Heart right ventricle (tissue), 16 donors: ENCODE measurements around the gene RBM45. TPM values are rescaled to one million over a fixed set of nuclear protein-coding genes. Genes with fewer than 3 reads are reported as not detected.

ENCODE experiments used
- ATAC-seq, 8 donors: fragments of 200-7000 bp; cut with Tn5 transposase; one replicate each; pipeline ENCODE4 v1.9.1; 2020; ENCODE audit warnings: mild to moderate bottlenecking in 8 of 8, moderate library complexity in 8 of 8, moderate number of reproducible peaks in 1 of 8
- DNase-seq, 2 donors: peaks; one replicate each; pipeline ENCODE4 v3.0.0-alpha.2; 2020
- H3K27ac ChIP-seq, 10 donors: fragments of 200-600 bp; sonication (generic) in 2 of 10; one replicate each; pipeline versions ENCODE4 v1.5.0 to v1.8.0; 2020 to 2022; ENCODE audit warnings: mild to moderate bottlenecking in 3 of 10
- H3K27me3 ChIP-seq, 7 donors: fragments of 200-600 bp; one replicate each; pipeline ENCODE4 v1.8.0; 2021 to 2022; ENCODE audit warnings: mild to moderate bottlenecking in 2 of 7
- H3K36me3 ChIP-seq, 9 donors: fragments of 200-600 bp; sonication (generic) in 1 of 9; one replicate each; pipeline versions ENCODE4 v1.5.0 to v1.8.0; 2020 to 2022; ENCODE audit warnings: mild to moderate bottlenecking in 2 of 9
- H3K4me1 ChIP-seq, 9 donors: fragments of 200-600 bp; sonication (generic) in 1 of 9; one replicate each; pipeline versions ENCODE4 v1.5.0 to v1.8.0; 2020 to 2022; ENCODE audit warnings: mild to moderate bottlenecking in 4 of 9
- H3K4me3 ChIP-seq, 10 donors: fragments of 200-600 bp; sonication (generic) in 2 of 10; one replicate each; pipeline versions ENCODE4 v1.5.0 to v1.8.0; 2020 to 2022; ENCODE audit warnings: mild to moderate bottlenecking in 7 of 10, moderate library complexity in 2 of 10
- H3K9me3 ChIP-seq, 11 donors: fragments of 200-600 bp in 10 of 11; sonication (generic) in 2 of 11; one replicate each; pipeline versions ENCODE4 v1.5.0 to v1.8.0; 2013 to 2022; ENCODE audit warnings: mild to moderate bottlenecking in 2 of 11, control low read depth in 1 of 11, moderate library complexity in 1 of 11
- CTCF ChIP-seq, 9 donors: fragments of 200-600 bp; sonication (generic) in 2 of 9; IDR thresholded peaks; one replicate each; pipeline versions ENCODE4 v1.5.0 to v1.8.0; 2021 to 2022; ENCODE audit warnings: antibody characterized with exemption in 9 of 9, mild to moderate bottlenecking in 5 of 9, moderate library complexity in 1 of 9
- WGBS, 2 donors: extraction: QIAGEN DNeasy Blood & Tissue Kit; methylation state at CpG; one replicate each; pipeline ENCODE4 v1.1.7; 2013; ENCODE audit warnings: inconsistent platforms in 1 of 2; 5-methylcytosine and 5-hydroxymethylcytosine counted together
- intact Hi-C, 10 donors: fragments of 100-400 bp; cut with DNase I; formaldehyde crosslinking; loops; one replicate each; pipeline versions ENCODE4 v1.11.1 to v1.14.2; 2022
- polyA plus RNA-seq, 2 donors: library from polyadenylated mRNA; stranded (reverse); fragments of 200-250 nt; gene quantifications; one replicate each; pipeline ENCODE4 v1.2.3, GENCODE V29; 2013
- total RNA-seq, 10 donors: library from RNA; stranded (reverse); fragmentation: NEBNext Ultra II Directional in 3 of 10; extraction: Animal tissue kit (Norgen Biotek cat#: 25700) in 3 of 10; gene quantifications; one replicate each; pipeline versions ENCODE4 v1.2.1 to v1.2.4, GENCODE V29; 2021 to 2023
- donor health status: Arrhythmogenic right ventricular cardiomyopathy.
- donor health status: ischemic (EF 13 %, LVEDD 7.1; RV severe dilation, severe dysfunction).
- donor health status: healthy with polysubstance abuse.
- donor health status: DM: no; HTN: yes; CAD: no.
- donor health status: DM: no; HTN: no; CAD: no.
- donor health status: ischemic (EF 25% LVEDD 6.9; RV normal size, moderate dysfunction).
- donor health status: ischemic (EF 25% LVEDD 5.7; RV mildly dilated, moderate dysfunction).
- donor health status: healthy.
- donor health status: DM: yes; HTN: yes; CAD: no.
- donor health status: Ischemic cardiomyopathy.
- donor health status: ischemic (EF 35%, LVEDD 5.7; RV mildly dilated, moderate dysfunction).
- donor health status: nonischemic (EF 11% LVEDD 7.7; RV severe dilation, severe dysfunction).
- donor health status: DM: yes; HTN: yes; CAD: no.
- donor health status: PGD.
- donor health status: ischemic (EF 29% LVEDD 5.4; RV normal size, mild dysfunction).
- donor health status: nonischemic (EF 23%, LVEDD 6.1; RV moderate dilation, normal function).

RBM45 gene
- total and polyA plus RNA-seq, 12 donors: 4.4 to 13.7 (median 5.9) TPM

DNA sequence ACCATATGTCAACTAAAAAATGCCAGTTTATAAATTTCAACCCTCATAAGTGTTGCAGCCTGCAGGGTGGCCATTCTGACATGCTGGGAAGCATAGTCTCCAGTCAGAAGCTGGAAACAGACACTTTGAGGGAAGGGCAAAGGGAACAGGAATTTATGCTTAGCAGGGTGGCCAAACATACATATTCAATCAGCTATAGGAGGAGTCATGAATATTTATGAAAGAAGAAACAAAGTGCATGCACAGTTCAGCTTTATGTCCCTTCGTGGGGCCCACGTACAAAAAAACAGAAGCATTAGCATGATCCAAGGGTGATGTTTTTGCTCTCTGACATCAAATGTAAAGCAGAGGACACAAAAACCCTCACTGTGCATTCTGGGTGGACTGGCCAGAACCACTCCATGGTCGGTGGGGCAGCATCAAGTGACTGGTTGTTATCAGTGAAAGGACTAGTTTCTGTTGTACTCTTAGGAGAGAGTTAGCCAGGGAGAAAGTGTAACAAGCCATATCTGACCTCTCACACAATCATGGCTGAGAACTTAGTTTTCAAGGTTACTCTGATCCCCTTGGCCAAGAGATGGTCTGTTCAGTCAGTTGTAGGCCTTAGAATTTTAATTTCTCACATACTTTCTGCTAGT is 29.7 kb upstream of the RBM45 start:
- H3K27ac ChIP-seq: no peak overlapping the region
- 67% methylated on average over 3 of the region's 3 CpGs for WGBS, 2 donors

GRCh38 chr2:178084273-178084672 is 28.0 kb upstream of the RBM45 start:
- intact Hi-C loops: no loop called here
- Histone ChIP-seq H3K4me1 (no peaks in the 10 kb centered on the region), H3K9me3 (peaks cover 0 to 10% (median 0%) of the 10 kb centered on the region in 11 donors), H3K27me3 (peaks cover 0 to 3% (median 0%) of the 10 kb centered on the region in 7 donors), H3K36me3 (no peaks in the 10 kb centered on the region), H3K27ac (no peak overlapping the region), H3K4me3 (no peak overlapping the region)
- no peak for ATAC-seq
- no peak for DNase-seq
- TF ChIP-seq CTCF (IDR thresholded peaks at IDR 0.05): no peak
- 85 to 87% methylated on average over 3 of the region's 3 CpGs for WGBS, 2 donors

More for the DNA sequence above, 29.7 kb upstream of the RBM45 start:
- no peak for TF ChIP-seq CTCF (IDR thresholded peaks at IDR 0.05)
- Histone ChIP-seq H3K4me1 (no peaks in the 10 kb centered on the region), H3K4me3 (no peak overlapping the region), H3K27me3 (peaks cover 0 to 3% (median 0%) of the 10 kb centered on the region in 7 donors), H3K36me3 (no peaks in the 10 kb centered on the region), H3K9me3 (peaks cover 0 to 13% (median 0%) of the 10 kb centered on the region in 11 donors)
- DNase-seq (no peak), ATAC-seq (no peak)
- intact Hi-C loops: no loop called here

DNA sequence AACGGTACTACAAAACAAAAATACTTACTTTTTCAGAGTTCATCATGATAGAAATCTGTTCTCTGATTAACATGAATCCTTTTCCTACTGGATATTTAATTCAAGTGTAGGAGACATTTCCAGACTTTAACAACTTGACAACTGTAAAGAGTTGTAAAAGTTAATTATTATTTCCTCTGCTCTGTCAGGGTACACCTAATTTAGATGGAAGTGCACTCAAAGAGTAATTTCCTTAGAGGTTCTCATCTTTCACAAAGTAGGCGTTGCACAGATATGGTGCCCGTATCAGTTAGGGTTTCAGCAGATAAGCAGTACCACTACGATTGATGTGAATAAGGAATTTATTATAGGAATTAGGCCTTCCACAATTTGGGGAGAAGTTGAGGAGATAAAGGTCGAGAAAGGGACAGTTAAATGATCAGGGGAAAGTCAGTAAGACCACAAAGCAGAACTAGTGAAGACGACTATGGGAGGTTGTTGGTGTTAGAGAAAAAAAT is 23.4 kb upstream of the RBM45 start:
- Histone ChIP-seq H3K36me3 (no peaks in the 10 kb centered on the region), H3K9me3 (no peaks in the 10 kb centered on the region), H3K27me3 (peaks cover 0 to 6% (median 0%) of the 10 kb centered on the region in 7 donors), H3K4me3 (no peak overlapping the region), H3K27ac (no peak overlapping the region), H3K4me1 (no peaks in the 10 kb centered on the region)
- DNase-seq: no peak
- ATAC-seq: no peak
- 60 to 69% methylated on average over 6 of the region's 6 CpGs for WGBS, 2 donors
- TF ChIP-seq CTCF (IDR thresholded peaks at IDR 0.05): no peak
- intact Hi-C loops: no loop called here

DNA sequence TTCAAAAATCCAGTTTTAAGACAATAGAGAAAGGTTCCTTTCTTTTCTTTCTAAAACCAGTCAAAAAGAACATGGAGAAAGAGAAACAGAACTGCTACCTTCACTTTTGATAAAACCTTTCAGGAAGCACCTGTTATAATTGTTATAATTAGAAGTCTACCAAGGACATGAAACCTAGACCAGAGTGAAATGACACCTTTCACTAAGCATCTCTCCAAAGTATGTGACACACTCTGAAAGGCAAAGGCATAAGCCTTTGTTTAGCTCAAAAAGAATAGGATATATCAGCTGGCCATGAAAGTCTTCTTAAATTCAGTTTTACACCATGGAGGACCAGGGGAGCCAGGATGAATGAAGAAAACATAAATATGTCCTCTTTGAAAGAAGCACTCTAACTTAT is 18.8 kb upstream of the RBM45 start:
- H3K9me3 ChIP-seq: no peaks in the 10 kb centered on the region
- no peaks in the 10 kb centered on the region for H3K36me3 ChIP-seq
- no peak for TF ChIP-seq CTCF (IDR thresholded peaks at IDR 0.05)
- no peak for ATAC-seq
- peaks cover 0 to 2% (median 0%) of the 10 kb centered on the region in 7 donors for H3K27me3 ChIP-seq
- DNase-seq: no peak
- no peaks in the 10 kb centered on the region for H3K4me1 ChIP-seq
- no peak overlapping the region for H3K4me3 ChIP-seq
- intact Hi-C loops: no loop called here
- H3K27ac ChIP-seq: no peak overlapping the region
